ENCODE data around the gene HS3ST3A1.

DNA sequence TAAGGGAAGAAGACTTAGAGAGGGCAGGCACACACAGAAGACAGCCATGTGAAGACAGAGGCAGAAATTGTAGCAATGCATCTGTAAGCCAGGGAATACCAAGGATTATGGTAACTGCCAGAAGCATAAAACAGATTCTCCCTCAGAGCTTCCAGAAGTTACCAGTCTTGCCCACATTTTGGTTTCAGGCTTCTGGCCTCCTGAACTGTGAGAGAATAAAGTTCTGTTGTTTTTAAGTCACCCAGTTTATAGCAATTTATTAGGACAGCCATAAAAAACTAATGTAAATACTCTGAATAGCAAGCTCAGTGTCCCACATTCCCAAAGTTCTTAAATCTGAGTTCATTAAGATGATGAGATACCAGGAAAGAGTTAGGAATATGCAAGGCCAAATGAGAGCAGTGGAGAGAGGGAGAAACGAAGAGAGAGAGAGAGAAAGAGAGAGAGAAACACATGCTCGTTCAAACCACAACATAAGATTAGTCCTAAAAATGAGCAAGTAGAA, 123.4 kb downstream of the HS3ST3A1 start:
- TF ChIP-seq, protein P1, sequence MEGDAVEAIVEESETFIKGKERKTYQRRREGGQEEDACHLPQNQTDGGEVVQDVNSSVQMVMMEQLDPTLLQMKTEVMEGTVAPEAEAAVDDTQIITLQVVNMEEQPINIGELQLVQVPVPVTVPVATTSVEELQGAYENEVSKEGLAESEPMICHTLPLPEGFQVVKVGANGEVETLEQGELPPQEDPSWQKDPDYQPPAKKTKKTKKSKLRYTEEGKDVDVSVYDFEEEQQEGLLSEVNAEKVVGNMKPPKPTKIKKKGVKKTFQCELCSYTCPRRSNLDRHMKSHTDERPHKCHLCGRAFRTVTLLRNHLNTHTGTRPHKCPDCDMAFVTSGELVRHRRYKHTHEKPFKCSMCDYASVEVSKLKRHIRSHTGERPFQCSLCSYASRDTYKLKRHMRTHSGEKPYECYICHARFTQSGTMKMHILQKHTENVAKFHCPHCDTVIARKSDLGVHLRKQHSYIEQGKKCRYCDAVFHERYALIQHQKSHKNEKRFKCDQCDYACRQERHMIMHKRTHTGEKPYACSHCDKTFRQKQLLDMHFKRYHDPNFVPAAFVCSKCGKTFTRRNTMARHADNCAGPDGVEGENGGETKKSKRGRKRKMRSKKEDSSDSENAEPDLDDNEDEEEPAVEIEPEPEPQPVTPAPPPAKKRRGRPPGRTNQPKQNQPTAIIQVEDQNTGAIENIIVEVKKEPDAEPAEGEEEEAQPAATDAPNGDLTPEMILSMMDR (IDR thresholded peaks at IDR 0.05): no peak
- no peak for TF ChIP-seq EP300 (IDR thresholded peaks at IDR 0.05)
- no peak for TF ChIP-seq POLR2A (IDR thresholded peaks at IDR 0.05)
- TF ChIP-seq POLR2AphosphoS5 (IDR thresholded peaks at IDR 0.05): no peak

All from sigmoid colon (tissue), 4 donors.